ENCODE measurements around the gene MOGAT1.

- no peak for TF ChIP-seq CTCF (IDR thresholded peaks at IDR 0.05)
- no peak for TF ChIP-seq POLR2AphosphoS5 (IDR thresholded peaks at IDR 0.05)
- no peak for TF ChIP-seq EP300 (IDR thresholded peaks at IDR 0.05)
- TF ChIP-seq POLR2A (IDR thresholded peaks at IDR 0.05), result no peak
These were observed 74.5 kb downstream of the MOGAT1 start for GRCh38 chr2:222745836-222746559.
